GM12878 (cell line): ENCODE measurements around the gene CENPO. TPM values are rescaled to one million over a fixed set of nuclear protein-coding genes. Genes with fewer than 3 reads are reported as not detected.

ENCODE experiments used
- ATAC-seq: fragments of 200-7000 bp; cut with Tn5 transposase; 3 replicates; pipeline ENCODE4 v1.9.1; 2020; ENCODE audit warnings: mild to moderate bottlenecking, moderate library complexity
- BruUV-seq: library from RNA; stranded (reverse); fragments of 400-500 nt; replicated peaks from 2 replicates; lab custom pipeline; 2021; lab: Mats Ljungman, UMichigan
- CTCF ChIA-PET: fragments of 300-600 bp; sonication (Branson Sonifier 250); formaldehyde crosslinking; extraction: SDS; loops from one replicate; lab custom pipeline; 2021; ENCODE audit warnings: inconsistent platforms; lab: Yijun Ruan, JAX
- POLR2A ChIA-PET: fragments of 350-600 bp; formaldehyde crosslinking; extraction: SDS; loops from one replicate; lab custom pipeline; 2021; ENCODE audit warnings: inconsistent platforms; lab: Charles Lee
- RAD21 ChIA-PET: fragments of 300-600 bp; sonication (Branson Sonifier 250); formaldehyde crosslinking; loops from one replicate; lab custom pipeline; 2023; ENCODE audit warnings: antibody characterized with exemption; ENCODE audit not compliant: unreplicated experiment; lab: Charles Lee
- SMC1A ChIA-PET: fragments of 300-600 bp; sonication (Branson Sonifier 250); formaldehyde crosslinking; loops from one replicate; lab custom pipeline; 2023; ENCODE audit not compliant: unreplicated experiment, uncharacterized antibody; lab: Charles Lee
- DNase-seq: peaks from one replicate; pipeline ENCODE4 v3.0.0-alpha.2; 2011; ENCODE audit warnings: low read depth, low spot score
- FAIRE-seq: peaks from 3 replicates; lab custom pipeline; 2011; peaks lifted over from hg19 to GRCh38; lab: Jason Lieb, UNC
- H2AFZ ChIP-seq: 2 replicates; pipeline ENCODE4 v1.6.0; 2011; ENCODE audit warnings: low read depth, low read length, control low read depth; ENCODE audit not compliant: control insufficient read depth
- H3K27ac ChIP-seq: 2 replicates; pipeline ENCODE4 v1.5.1; 2011; ENCODE audit warnings: control low read depth; ENCODE audit not compliant: control insufficient read depth, insufficient read depth
- H3K27me3 ChIP-seq, 2 experiments: replicated peaks in 1 of 2; 2 replicates each; pipeline versions ENCODE4 v1.6.0 to v1.6.1; 2011; ENCODE audit warnings: low read length in 1 of 2; ENCODE audit not compliant: control insufficient read depth in 2 of 2, insufficient read depth in 2 of 2
- H3K36me3 ChIP-seq, 2 experiments: 2 replicates each; pipeline ENCODE4 v1.5.1; 2011; ENCODE audit warnings: low read length in 1 of 2; ENCODE audit not compliant: control insufficient read depth in 2 of 2, insufficient read depth in 2 of 2
- H3K4me1 ChIP-seq: 2 replicates; pipeline ENCODE4 v1.6.1; 2011; ENCODE audit warnings: mild to moderate bottlenecking, low read length, moderate library complexity, mixed read lengths; ENCODE audit not compliant: control insufficient read depth, insufficient read depth
- H3K4me2 ChIP-seq: 2 replicates; pipeline ENCODE4 v1.6.0; 2011; ENCODE audit warnings: control low read depth; ENCODE audit not compliant: control insufficient read depth, insufficient read depth
- H3K4me3 ChIP-seq: fragments of 200-600 bp; sonication (generic); 2 replicates; pipeline ENCODE4 v1.5.1; 2016
- H3K79me2 ChIP-seq: 2 replicates; pipeline ENCODE4 v1.6.0; 2011; ENCODE audit warnings: low read length; ENCODE audit not compliant: control insufficient read depth, insufficient read depth
- H3K9ac ChIP-seq: 2 replicates; pipeline ENCODE4 v1.8.0; 2011; ENCODE audit warnings: low read length, control low read depth, mixed read lengths; ENCODE audit not compliant: control insufficient read depth, insufficient read depth
- H3K9me3 ChIP-seq: replicated peaks from 3 replicates; pipeline ENCODE4 v1.5.1; 2011; ENCODE audit warnings: mild to moderate bottlenecking, low read length; ENCODE audit not compliant: control insufficient read depth, insufficient read depth
- H4K20me1 ChIP-seq: 2 replicates; pipeline ENCODE4 v1.6.0; 2011; ENCODE audit not compliant: control insufficient read depth, insufficient read depth
- EZH2 ChIP-seq: IDR thresholded peaks from 2 replicates; pipeline ENCODE4 v1.6.1; 2012; ENCODE audit warnings: low read depth, mild to moderate bottlenecking, control low read depth, inconsistent platforms, low read length, borderline replicate concordance; ENCODE audit not compliant: control insufficient read depth
- HDGF ChIP-seq: fragments of 450-650 bp; IDR thresholded peaks from 2 replicates; pipeline ENCODE4 v1.6.1; 2016; ENCODE audit warnings: antibody characterized with exemption
- KDM1A ChIP-seq: fragments of 200-600 bp; sonication (generic); IDR thresholded peaks from 2 replicates; pipeline ENCODE4 v1.6.1; 2016; ENCODE audit warnings: borderline replicate concordance
- MTA2 ChIP-seq: fragments of 450-650 bp; IDR thresholded peaks from 2 replicates; pipeline ENCODE4 v1.6.1; 2016; ENCODE audit warnings: low read depth, mild to moderate bottlenecking, moderate library complexity
- PRDM15 ChIP-seq: fragments of 450-650 bp; formaldehyde crosslinking; IDR thresholded peaks from 2 replicates; pipeline ENCODE4 v1.4.0; 2020; ENCODE audit warnings: mild to moderate bottlenecking, moderate library complexity
- RAD51 ChIP-seq: fragments of 450-650 bp; IDR thresholded peaks from 2 replicates; pipeline ENCODE4 v1.6.1; 2016; ENCODE audit warnings: moderate library complexity, mild to moderate bottlenecking, inconsistent platforms
- RBBP5 ChIP-seq: fragments of 200-600 bp; sonication (generic); conservative IDR thresholded peaks from 2 replicates; pipeline ENCODE4 v1.6.1; 2016
- RFX5 ChIP-seq: IDR thresholded peaks from 2 replicates; pipeline ENCODE4 v1.6.1; 2011; ENCODE audit warnings: low read depth, low read length, improper control_type of control experiment
- SREBF1 ChIP-seq: IDR thresholded peaks from 2 replicates; pipeline ENCODE4 v1.6.1; 2012; ENCODE audit warnings: mild to moderate bottlenecking, low read length
- ZSCAN29 ChIP-seq: fragments of 450-650 bp; IDR thresholded peaks from 2 replicates; pipeline ENCODE4 v1.6.1; 2017; ENCODE audit warnings: mild to moderate bottlenecking, moderate library complexity
- WGBS: methylation state at CpG from one replicate; pipeline ENCODE4 v1.1.6; 2016; ENCODE audit warnings: low lambda C conversion rate; ENCODE audit not compliant: insufficient replicate concordance, insufficient coverage; ENCODE audit errors: missing lambda C conversion rate; 5-methylcytosine and 5-hydroxymethylcytosine counted together
- in situ Hi-C: fragments of 300-500 bp; cut with MboI; formaldehyde crosslinking; loops from 9 replicates; pipeline ENCODE4 v1.14.3; 2018; ENCODE audit warnings: mixed read lengths
- intact Hi-C: fragments of 100-400 bp; cut with micrococcal nuclease; formaldehyde crosslinking; loops from one replicate; pipeline ENCODE4 v1.14.2; 2022; ENCODE audit not compliant: unreplicated experiment
- polyA plus RNA-seq, 11 experiments: library from polyadenylated mRNA; depleted of rRNA in 4 of 11; unstranded in 6 of 11; stranded (reverse) in 5 of 11; fragments of >200 nt; fragmentation: Nextera tagmentation in 4 of 11; fragmentation: Illumina TruSeq in 1 of 11; extraction: Ambion mirVana in 4 of 11; extraction: Trizol in 1 of 11; gene quantifications; 1 replicate in 1 of 11; 2 replicates in 10 of 11; pipeline versions ENCODE4 v1.2.1 to v1.2.3, GENCODE V29; 2011 to 2016; ENCODE audit warnings: inconsistent platforms in 2 of 11, missing spikeins in 2 of 11, low read depth in 1 of 11
- total RNA-seq, 4 experiments: library from RNA; depleted of rRNA in 3 of 4; stranded (reverse); fragments of >200 nt in 3 of 4; fragmentation: Illumina TruSeq in 1 of 4; extraction: Trizol in 1 of 4; gene quantifications; 2 replicates each; pipeline versions ENCODE4 v1.2.1 to v1.2.3, GENCODE V29; 2013 to 2021
- TF ChIP-seq, protein P1 (sequence below): fragments of 450-650 bp; IDR thresholded peaks from 2 replicates; pipeline ENCODE4 v1.6.1; 2016; ENCODE audit warnings: mild to moderate bottlenecking, moderate library complexity, borderline replicate concordance

The CENPO gene
- total and polyA plus RNA-seq, 10 of the 15 experiments (the other 5 are each of a cell fraction or from before 2014, with no cell fraction given), result 18.7 to 37.0 (median 31.4) TPM

GRCh38 chr2:24866946-24867345 is 73.7 kb downstream of the CENPO start:
- ATAC-seq (no peak), FAIRE-seq (no peak), DNase-seq (no peak)
- Histone ChIP-seq H3K4me3 (no peak overlapping the region), H3K27ac (no peak overlapping the region), H3K79me2 (no peaks in the 10 kb centered on the region; the same call in none of the 2 replicates), H3K27me3 (no peaks in the 10 kb centered on the region), H3K4me1 (no peaks in the 10 kb centered on the region), H2AFZ (no peak overlapping the region), H3K9ac (no peak overlapping the region), H3K36me3 (peaks cover 7 to 11% of the 10 kb centered on the region in 2 experiments; a peak in 3 of 4 replicates), H3K4me2 (no peak overlapping the region), H4K20me1 (no peaks in the 10 kb centered on the region), H3K9me3 (no peaks in the 10 kb centered on the region)
- intact Hi-C loops (no loop called here), in situ Hi-C loops (no loop called here)
- no TSS peak for BruUV-seq
- RAD21 ChIA-PET, result no interaction called here
- TF ChIP-seq RAD51 (no peak), RFX5 (no peak), HDGF (no peak), KDM1A (no peak), ZSCAN29 (no peak), RBBP5 (no peak), EZH2 (no peak), MTA2 (no peak), SREBF1 (no peak)
- CTCF ChIA-PET, result interaction anchor here (0.8 kb wide), 1 partner anchor 445 kb away, joined by 4 read pairs; no protein-coding TSS in a partner anchor
- 98% methylated on average over 6 of the region's 6 CpGs for WGBS
- POLR2A ChIA-PET, result interaction anchor here (0.6 to 0.7 kb wide), 2 partner anchors 14 to 786 kb away, joined by 3 to 7 read pairs; no protein-coding TSS in a partner anchor
- SMC1A ChIA-PET, result no interaction called here

- H3K27ac ChIP-seq, result no peak overlapping the region
- 100% methylated on average over 5 of the region's 5 CpGs for WGBS
- TSS peak; percentile 22 for BruUV-seq
- H3K4me1 ChIP-seq, result no peaks in the 10 kb centered on the region
- SMC1A ChIA-PET, result no interaction called here
- H4K20me1 ChIP-seq, result no peaks in the 10 kb centered on the region
- H3K4me3 ChIP-seq, result no peak overlapping the region
- intact Hi-C loops (no loop called here), in situ Hi-C loops (no loop called here)
- no peaks in the 10 kb centered on the region for H3K27me3 ChIP-seq
- H3K4me2 ChIP-seq, result no peak overlapping the region
- no peak for ATAC-seq
- H3K79me2 ChIP-seq, result no peaks in the 10 kb centered on the region; the same call in 1 of the 2 replicates
- DNase-seq, result no peak
- no peak overlapping the region for H3K9ac ChIP-seq
- no peak for FAIRE-seq
- peaks cover 12 to 20% of the 10 kb centered on the region in 2 experiments; a peak in 3 of 4 replicates for H3K36me3 ChIP-seq
- no peak overlapping the region for H2AFZ ChIP-seq
- RAD21 ChIA-PET, result no interaction called here
- CTCF ChIA-PET, result interaction anchor here (1.4 kb wide), 1 partner anchor 42 kb away, joined by 4 read pairs; no protein-coding TSS in a partner anchor
- H3K9me3 ChIP-seq, result no peaks in the 10 kb centered on the region
- POLR2A ChIA-PET, result no interaction called here
- TF ChIP-seq PRDM15 (CRISPR knock-in tag), result no peak
- TF ChIP-seq, protein P1, sequence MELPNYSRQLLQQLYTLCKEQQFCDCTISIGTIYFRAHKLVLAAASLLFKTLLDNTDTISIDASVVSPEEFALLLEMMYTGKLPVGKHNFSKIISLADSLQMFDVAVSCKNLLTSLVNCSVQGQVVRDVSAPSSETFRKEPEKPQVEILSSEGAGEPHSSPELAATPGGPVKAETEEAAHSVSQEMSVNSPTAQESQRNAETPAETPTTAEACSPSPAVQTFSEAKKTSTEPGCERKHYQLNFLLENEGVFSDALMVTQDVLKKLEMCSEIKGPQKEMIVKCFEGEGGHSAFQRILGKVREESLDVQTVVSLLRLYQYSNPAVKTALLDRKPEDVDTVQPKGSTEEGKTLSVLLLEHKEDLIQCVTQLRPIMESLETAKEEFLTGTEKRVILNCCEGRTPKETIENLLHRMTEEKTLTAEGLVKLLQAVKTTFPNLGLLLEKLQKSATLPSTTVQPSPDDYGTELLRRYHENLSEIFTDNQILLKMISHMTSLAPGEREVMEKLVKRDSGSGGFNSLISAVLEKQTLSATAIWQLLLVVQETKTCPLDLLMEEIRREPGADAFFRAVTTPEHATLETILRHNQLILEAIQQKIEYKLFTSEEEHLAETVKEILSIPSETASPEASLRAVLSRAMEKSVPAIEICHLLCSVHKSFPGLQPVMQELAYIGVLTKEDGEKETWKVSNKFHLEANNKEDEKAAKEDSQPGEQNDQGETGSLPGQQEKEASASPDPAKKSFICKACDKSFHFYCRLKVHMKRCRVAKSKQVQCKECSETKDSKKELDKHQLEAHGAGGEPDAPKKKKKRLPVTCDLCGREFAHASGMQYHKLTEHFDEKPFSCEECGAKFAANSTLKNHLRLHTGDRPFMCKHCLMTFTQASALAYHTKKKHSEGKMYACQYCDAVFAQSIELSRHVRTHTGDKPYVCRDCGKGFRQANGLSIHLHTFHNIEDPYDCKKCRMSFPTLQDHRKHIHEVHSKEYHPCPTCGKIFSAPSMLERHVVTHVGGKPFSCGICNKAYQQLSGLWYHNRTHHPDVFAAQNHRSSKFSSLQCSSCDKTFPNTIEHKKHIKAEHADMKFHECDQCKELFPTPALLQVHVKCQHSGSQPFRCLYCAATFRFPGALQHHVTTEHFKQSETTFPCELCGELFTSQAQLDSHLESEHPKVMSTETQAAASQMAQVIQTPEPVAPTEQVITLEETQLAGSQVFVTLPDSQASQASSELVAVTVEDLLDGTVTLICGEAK, result no peak
Observed at GRCh38 chr2:24870440-24870839, 77.2 kb downstream of the CENPO start.
